Mucosa of stomach (tissue), 1 donor: ENCODE data around the gene JAKMIP1.

Source experiments
- H3K27me3 ChIP-seq: one replicate; pipeline ENCODE4 v1.7.0; 2013; ENCODE audit warnings: mild to moderate bottlenecking, low read length; ENCODE audit not compliant: control insufficient read depth, insufficient read depth
- H3K36me3 ChIP-seq: one replicate; pipeline ENCODE4 v1.7.0; 2013; ENCODE audit warnings: low read length; ENCODE audit not compliant: control insufficient read depth, insufficient read depth
- H3K4me1 ChIP-seq: one replicate; pipeline ENCODE4 v1.7.0; 2013; ENCODE audit warnings: mild to moderate bottlenecking, low read length; ENCODE audit not compliant: control insufficient read depth, insufficient read depth
- H3K4me3 ChIP-seq: one replicate; pipeline ENCODE4 v1.7.0; 2013; ENCODE audit warnings: low read length
- H3K9ac ChIP-seq: one replicate; pipeline ENCODE4 v1.7.0; 2013; ENCODE audit warnings: mild to moderate bottlenecking, low read length, moderate library complexity
- H3K9me3 ChIP-seq: one replicate; pipeline ENCODE4 v1.7.0; 2013; ENCODE audit warnings: mild to moderate bottlenecking, low read length, moderate library complexity; ENCODE audit not compliant: control insufficient read depth
- donor health status: Pancreatic carcinoma.

Gene JAKMIP1

DNA sequence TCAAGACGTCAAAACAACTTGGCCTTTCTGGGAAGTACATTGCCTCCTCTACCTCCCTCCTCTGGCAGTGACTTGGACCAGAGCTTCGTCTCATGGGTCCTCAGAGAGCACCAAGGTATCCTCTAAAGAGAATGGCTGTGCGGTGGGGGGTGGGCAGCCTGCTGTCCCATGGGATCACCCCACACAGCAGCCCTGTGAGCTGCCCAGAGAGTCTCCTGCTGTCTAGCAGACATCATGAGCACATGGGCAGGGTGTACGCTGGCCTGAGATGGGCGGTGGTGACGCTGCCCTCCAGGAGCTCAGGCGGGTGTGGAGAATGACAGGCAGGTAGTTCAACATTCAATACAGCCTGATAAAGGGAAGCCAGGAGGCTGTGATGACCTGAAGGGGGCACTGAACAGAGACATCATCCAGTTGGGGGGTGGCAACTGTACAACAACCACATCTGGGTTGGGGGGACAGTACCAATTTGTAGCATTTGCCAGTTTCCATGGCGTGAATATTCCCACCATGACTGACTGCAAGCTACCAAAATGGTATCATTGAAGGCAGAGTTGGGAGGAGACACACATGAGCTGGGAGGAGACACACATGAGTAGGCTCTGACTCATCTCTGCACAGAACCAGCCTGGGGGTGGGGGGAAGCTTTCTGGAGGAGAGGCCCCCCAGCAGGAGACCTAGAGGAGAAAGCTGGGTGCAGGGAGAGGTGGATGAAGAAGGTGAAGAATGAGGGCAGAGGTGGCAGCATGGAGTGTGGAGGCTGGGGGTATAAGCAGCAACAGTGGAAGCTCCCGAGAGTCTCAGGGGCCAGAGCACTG, 218.0 kb downstream of the JAKMIP1 start:
- Histone ChIP-seq H3K4me1 (no peaks in the 10 kb centered on the region), H3K36me3 (no peaks in the 10 kb centered on the region), H3K9ac (no peak overlapping the region), H3K9me3 (no peaks in the 10 kb centered on the region), H3K4me3 (no peak overlapping the region), H3K27me3 (no peaks in the 10 kb centered on the region)

DNA sequence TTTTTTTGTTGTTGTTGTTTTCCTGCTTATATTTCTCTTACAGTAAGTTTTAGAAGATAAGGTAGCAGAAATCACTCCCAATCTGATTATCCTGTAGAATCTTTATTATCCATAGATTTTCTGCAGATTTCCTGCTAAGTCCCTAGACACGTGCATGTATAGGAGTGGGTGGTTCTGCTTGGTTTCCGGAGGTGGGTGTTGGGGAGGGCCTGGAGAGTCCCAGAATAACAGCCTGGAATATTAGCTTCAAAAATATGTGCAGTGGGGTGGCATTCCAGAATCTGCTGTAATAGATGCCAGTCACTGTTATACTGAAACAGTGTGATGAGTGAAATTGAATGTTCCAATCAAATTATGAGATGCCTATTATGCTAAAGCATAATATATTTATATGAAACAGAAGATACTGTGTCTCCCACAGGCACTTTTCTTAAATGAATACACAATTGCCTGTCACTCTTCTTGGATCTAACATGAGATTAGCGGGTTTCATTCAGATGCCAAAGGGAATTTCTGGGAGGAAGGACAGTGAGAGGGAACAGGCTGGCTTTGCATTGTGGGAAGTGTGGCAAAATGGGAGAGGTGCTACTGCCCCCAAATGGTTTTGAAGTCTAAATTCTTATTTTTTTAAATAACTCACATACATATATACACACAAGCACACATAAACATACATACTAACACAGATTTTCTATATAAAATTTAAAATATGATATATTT, 219.8 kb downstream of the JAKMIP1 start:
- Histone ChIP-seq H3K4me1 (no peaks in the 10 kb centered on the region), H3K9ac (no peak overlapping the region), H3K4me3 (no peak overlapping the region), H3K36me3 (no peaks in the 10 kb centered on the region), H3K27me3 (no peaks in the 10 kb centered on the region), H3K9me3 (no peaks in the 10 kb centered on the region)

DNA sequence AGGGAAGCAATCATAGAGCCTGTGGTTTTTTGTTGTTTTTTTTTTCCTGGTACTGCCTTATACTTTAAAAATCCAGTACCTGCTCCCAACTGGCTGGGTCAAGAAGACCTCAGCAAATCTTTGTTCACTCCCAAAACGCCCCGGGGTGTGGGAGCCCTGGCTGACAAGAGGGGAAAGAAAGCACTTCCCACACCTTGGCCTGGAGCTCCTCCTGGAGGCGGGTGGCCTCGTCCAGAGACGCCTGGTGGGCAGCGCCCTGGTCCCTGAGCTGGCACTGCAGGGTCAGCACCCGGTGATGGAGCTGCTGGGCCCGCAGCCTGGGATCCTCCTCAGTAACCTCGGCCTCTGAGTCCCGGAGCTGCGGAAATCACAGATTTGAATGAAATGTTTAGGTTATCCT, 220.4 kb downstream of the JAKMIP1 start:
- no peaks in the 10 kb centered on the region for H3K27me3 ChIP-seq
- no peaks in the 10 kb centered on the region for H3K36me3 ChIP-seq
- H3K4me3 ChIP-seq: no peak overlapping the region
- no peaks in the 10 kb centered on the region for H3K4me1 ChIP-seq
- no peak overlapping the region for H3K9ac ChIP-seq
- no peaks in the 10 kb centered on the region for H3K9me3 ChIP-seq

DNA sequence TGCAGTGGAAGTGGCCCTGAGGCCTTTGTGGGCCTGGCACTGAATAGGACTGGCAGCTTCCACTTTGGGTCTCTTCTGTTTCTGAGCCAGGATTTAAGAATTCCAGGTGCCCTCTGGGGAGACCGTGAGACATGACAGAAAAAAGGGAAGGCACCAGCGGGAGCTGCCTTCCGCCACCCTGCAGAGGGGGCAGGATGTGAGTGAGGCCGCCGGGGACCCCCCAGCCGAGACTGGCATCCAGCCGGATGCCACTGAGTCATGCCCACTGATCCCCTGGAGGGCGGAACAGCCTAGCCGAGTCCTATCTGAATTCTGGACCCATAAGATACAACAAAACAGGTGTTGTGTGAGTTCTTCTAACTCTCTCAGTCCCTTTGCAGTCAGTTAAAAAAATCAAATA, 223.4 kb downstream of the JAKMIP1 start:
- H3K27me3 ChIP-seq: no peaks in the 10 kb centered on the region
- H3K9ac ChIP-seq: no peak overlapping the region
- H3K36me3 ChIP-seq: no peaks in the 10 kb centered on the region
- H3K4me3 ChIP-seq: no peak overlapping the region
- no peaks in the 10 kb centered on the region for H3K4me1 ChIP-seq
- no peaks in the 10 kb centered on the region for H3K9me3 ChIP-seq

DNA sequence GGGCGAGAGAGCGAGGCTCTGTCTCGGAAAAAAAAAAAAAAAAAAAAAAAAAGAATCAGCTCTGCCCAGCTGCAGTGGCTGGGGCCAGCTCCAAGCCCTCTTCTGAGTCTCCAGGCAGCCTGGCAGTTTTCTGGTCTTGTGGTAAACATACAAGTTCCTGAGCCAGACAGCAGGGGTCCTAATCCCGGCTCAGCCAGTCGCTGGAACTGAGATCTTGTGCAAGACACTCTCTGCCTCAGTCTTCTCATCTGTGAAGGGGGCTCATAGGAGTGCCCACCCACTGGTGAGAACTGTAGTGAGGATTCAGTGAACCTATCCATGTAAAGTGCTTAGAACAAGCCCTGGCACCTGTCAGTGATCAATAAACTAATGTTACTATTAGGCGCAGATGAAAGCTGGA, 223.9 kb downstream of the JAKMIP1 start:
- no peaks in the 10 kb centered on the region for H3K9me3 ChIP-seq
- H3K9ac ChIP-seq: no peak overlapping the region
- no peaks in the 10 kb centered on the region for H3K27me3 ChIP-seq
- H3K36me3 ChIP-seq: no peaks in the 10 kb centered on the region
- H3K4me3 ChIP-seq: no peak overlapping the region
- no peaks in the 10 kb centered on the region for H3K4me1 ChIP-seq
